ENCODE results near the gene ZNF418.

DNA sequence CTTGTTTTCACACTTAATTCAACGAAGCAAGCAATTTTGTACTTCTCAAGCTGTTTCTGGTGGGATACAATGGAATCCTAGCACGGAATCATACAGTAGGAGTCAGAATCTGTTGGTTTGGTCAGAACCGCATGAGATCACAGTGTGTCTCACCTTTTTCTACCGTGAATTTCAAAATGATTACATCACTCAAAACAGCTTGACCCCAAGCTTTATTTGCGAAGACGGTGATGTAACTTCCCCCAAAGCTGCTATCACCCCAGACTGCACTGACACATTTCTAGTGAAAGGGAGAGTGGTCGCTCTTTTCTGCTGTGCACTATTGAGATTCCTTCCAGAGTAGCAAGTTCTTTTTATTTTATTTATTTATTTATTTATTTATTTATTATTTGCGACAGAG, 29.6 kb upstream of the ZNF418 start:
- TF ChIP-seq, protein P1, sequence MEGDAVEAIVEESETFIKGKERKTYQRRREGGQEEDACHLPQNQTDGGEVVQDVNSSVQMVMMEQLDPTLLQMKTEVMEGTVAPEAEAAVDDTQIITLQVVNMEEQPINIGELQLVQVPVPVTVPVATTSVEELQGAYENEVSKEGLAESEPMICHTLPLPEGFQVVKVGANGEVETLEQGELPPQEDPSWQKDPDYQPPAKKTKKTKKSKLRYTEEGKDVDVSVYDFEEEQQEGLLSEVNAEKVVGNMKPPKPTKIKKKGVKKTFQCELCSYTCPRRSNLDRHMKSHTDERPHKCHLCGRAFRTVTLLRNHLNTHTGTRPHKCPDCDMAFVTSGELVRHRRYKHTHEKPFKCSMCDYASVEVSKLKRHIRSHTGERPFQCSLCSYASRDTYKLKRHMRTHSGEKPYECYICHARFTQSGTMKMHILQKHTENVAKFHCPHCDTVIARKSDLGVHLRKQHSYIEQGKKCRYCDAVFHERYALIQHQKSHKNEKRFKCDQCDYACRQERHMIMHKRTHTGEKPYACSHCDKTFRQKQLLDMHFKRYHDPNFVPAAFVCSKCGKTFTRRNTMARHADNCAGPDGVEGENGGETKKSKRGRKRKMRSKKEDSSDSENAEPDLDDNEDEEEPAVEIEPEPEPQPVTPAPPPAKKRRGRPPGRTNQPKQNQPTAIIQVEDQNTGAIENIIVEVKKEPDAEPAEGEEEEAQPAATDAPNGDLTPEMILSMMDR (IDR thresholded peaks at IDR 0.05), result no peak
- no peak for TF ChIP-seq POLR2A (IDR thresholded peaks at IDR 0.05)
- no peak for TF ChIP-seq POLR2AphosphoS5 (IDR thresholded peaks at IDR 0.05)
